ENCODE measurements around the gene ADARB2.

DNA sequence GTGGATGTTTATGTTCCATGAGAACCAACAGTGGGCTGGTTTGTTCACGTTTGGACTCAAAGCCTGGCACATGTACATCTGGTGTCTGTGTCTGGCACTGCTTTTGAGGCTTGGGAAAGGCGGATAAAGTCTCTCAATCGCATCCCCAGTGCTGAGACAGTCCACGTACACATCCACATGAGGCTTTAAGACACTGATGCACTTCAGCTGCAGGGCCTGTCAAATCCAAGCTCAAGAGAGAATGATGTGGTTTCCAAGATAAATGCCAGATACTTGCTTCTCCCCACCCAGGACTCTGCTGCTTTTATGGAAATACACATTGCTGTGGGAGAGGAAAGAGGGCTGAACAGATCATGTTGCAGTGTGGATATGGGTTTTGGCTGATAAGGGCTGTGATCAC lies 178.4 kb downstream of the ADARB2 start:
- TF ChIP-seq ZBTB7A (tag by site-specific recombination; IDR thresholded peaks at IDR 0.05; ENCODE audit: low read depth) = no peak
- TF ChIP-seq, protein P1, sequence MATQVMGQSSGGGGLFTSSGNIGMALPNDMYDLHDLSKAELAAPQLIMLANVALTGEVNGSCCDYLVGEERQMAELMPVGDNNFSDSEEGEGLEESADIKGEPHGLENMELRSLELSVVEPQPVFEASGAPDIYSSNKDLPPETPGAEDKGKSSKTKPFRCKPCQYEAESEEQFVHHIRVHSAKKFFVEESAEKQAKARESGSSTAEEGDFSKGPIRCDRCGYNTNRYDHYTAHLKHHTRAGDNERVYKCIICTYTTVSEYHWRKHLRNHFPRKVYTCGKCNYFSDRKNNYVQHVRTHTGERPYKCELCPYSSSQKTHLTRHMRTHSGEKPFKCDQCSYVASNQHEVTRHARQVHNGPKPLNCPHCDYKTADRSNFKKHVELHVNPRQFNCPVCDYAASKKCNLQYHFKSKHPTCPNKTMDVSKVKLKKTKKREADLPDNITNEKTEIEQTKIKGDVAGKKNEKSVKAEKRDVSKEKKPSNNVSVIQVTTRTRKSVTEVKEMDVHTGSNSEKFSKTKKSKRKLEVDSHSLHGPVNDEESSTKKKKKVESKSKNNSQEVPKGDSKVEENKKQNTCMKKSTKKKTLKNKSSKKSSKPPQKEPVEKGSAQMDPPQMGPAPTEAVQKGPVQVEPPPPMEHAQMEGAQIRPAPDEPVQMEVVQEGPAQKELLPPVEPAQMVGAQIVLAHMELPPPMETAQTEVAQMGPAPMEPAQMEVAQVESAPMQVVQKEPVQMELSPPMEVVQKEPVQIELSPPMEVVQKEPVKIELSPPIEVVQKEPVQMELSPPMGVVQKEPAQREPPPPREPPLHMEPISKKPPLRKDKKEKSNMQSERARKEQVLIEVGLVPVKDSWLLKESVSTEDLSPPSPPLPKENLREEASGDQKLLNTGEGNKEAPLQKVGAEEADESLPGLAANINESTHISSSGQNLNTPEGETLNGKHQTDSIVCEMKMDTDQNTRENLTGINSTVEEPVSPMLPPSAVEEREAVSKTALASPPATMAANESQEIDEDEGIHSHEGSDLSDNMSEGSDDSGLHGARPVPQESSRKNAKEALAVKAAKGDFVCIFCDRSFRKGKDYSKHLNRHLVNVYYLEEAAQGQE (tag by site-specific recombination; IDR thresholded peaks at IDR 0.05) = no peak
- no peak for TF ChIP-seq HOXC10 (CRISPR knock-in tag; IDR thresholded peaks at IDR 0.05)
- TF ChIP-seq TCF7L2 (IDR thresholded peaks at IDR 0.05; ENCODE audit: borderline replicate concordance, low read depth, low read length) = no peak
- TF ChIP-seq ZNF558 (tag by site-specific recombination; IDR thresholded peaks at IDR 0.05) = no peak
- no peak for TF ChIP-seq YY1 (tag by site-specific recombination; IDR thresholded peaks at IDR 0.05)
- TF ChIP-seq ZNF350 (tag by site-specific recombination; IDR thresholded peaks at IDR 0.05) = no peak
